Measurements from ENCODE around the gene LRG1. TPM values are rescaled to one million over a fixed set of nuclear protein-coding genes. Genes with fewer than 3 reads are reported as not detected.

LRG1 gene
- polyA plus RNA-seq, 1 of the 3 experiments (the other 2 are of a cell fraction) = 0.12 TPM

GRCh38 chr19:4538601-4538954, 1.3 kb downstream of the LRG1 start:
- no peak overlapping the region for H3K27ac ChIP-seq (ENCODE audit: low read depth in 2 of 2, low read length in 1 of 2)
- no peaks in the 10 kb centered on the region for H3K9me2 ChIP-seq
- CTCF ChIA-PET = interaction anchor here (0.8 to 3.6 kb wide), 7 partner anchors 9 to 98 kb away, joined by 3 to 53 read pairs (median 4); no protein-coding TSS in a partner anchor
- no peaks in the 10 kb centered on the region for H3K79me2 ChIP-seq (ENCODE audit: insufficient read depth)
- no peak overlapping the region for H3K4me3 ChIP-seq (ENCODE audit: low read depth in 2 of 2, low read length in 1 of 2)
- H4K20me1 ChIP-seq (ENCODE audit: insufficient read depth) = no peaks in the 10 kb centered on the region
- H3K4me2 ChIP-seq = no peak overlapping the region
- peaks cover 2% of the 10 kb centered on the region; the same call in 1 of the 2 replicates for H3K27me3 ChIP-seq (ENCODE audit: insufficient read depth)
- no peak overlapping the region for H2AFZ ChIP-seq (ENCODE audit: low read depth)
- H3K36me3 ChIP-seq (replicated peaks in 1 of 2; ENCODE audit: control insufficient read depth in 1 of 2, insufficient read depth in 2 of 2, low read length in 1 of 2) = no peaks in the 10 kb centered on the region
- H3K9ac ChIP-seq = no peak overlapping the region
- POLR2A ChIA-PET = no interaction called here
- no peak for DNase-seq
- no peak for TF ChIP-seq EP300 (IDR thresholded peaks at IDR 0.05; ENCODE audit: borderline replicate concordance in 1 of 2, low read depth in 1 of 2, low read length in 1 of 2)
- TF ChIP-seq MAX (IDR thresholded peaks at IDR 0.05; ENCODE audit: low read depth) = no peak
- no peak for TF ChIP-seq FOSL2 (IDR thresholded peaks at IDR 0.05; ENCODE audit: borderline replicate concordance, low read depth)
- no peak for TF ChIP-seq RXRA (IDR thresholded peaks at IDR 0.05; ENCODE audit: borderline replicate concordance, low read depth)
- TF ChIP-seq USF1 (IDR thresholded peaks at IDR 0.05; ENCODE audit: borderline replicate concordance, low read depth) = no peak
- no peak for TF ChIP-seq NRF1 (IDR thresholded peaks at IDR 0.05; ENCODE audit: low read depth, low read length)
- no peak for TF ChIP-seq YY1 (IDR thresholded peaks at IDR 0.05; ENCODE audit: low read depth)
- no peak for TF ChIP-seq CTCF (IDR thresholded peaks at IDR 0.05)
- no peaks in the 10 kb centered on the region for H3K9me3 ChIP-seq
- H3F3A ChIP-seq (replicated peaks; ENCODE audit: insufficient read depth) = no peaks in the 10 kb centered on the region
- 83% methylated on average over 5 of the region's 13 CpGs for WGBS (ENCODE audit: low lambda C conversion rate)
- peaks cover 0 to 13% of the 10 kb centered on the region in 2 experiments; a peak in 2 of 4 replicates for H3K4me1 ChIP-seq (ENCODE audit: control insufficient read depth in 1 of 2, insufficient read depth in 2 of 2, low read depth in 1 of 2, low read length in 1 of 2)

GRCh38 chr19:4537953-4538600, 1.8 kb downstream of the LRG1 start:
- no peak for DNase-seq
- TF ChIP-seq REST (IDR thresholded peaks at IDR 0.05; ENCODE audit: low read depth, low read length) = no peak
- no peak for TF ChIP-seq CHD2 (IDR thresholded peaks at IDR 0.05; ENCODE audit: low read length, partially characterized antibody)
- no peak for TF ChIP-seq RAD21 (IDR thresholded peaks at IDR 0.05; ENCODE audit: low read length)
- TF ChIP-seq FOSL2 (IDR thresholded peaks at IDR 0.05; ENCODE audit: borderline replicate concordance, low read depth) = no peak
- no peak for TF ChIP-seq POLR2AphosphoS5 (IDR thresholded peaks at IDR 0.05; ENCODE audit: low read depth, low read length)
- Histone ChIP-seq H3F3A (replicated peaks; ENCODE audit: insufficient read depth) (no peaks in the 10 kb centered on the region), H3K4me2 (no peak overlapping the region), H3K79me2 (ENCODE audit: insufficient read depth) (no peaks in the 10 kb centered on the region), H3K4me3 (ENCODE audit: low read depth in 2 of 2, low read length in 1 of 2) (no peak overlapping the region), H4K20me1 (ENCODE audit: insufficient read depth) (no peaks in the 10 kb centered on the region), H3K9ac (no peak overlapping the region), H3K27ac (ENCODE audit: low read depth in 2 of 2, low read length in 1 of 2) (no peak overlapping the region), H3K9me2 (no peaks in the 10 kb centered on the region), H2AFZ (ENCODE audit: low read depth) (no peak overlapping the region), H3K4me1 (ENCODE audit: control insufficient read depth in 1 of 2, insufficient read depth in 2 of 2, low read depth in 1 of 2, low read length in 1 of 2) (peaks cover 0 to 13% of the 10 kb centered on the region in 2 experiments; a peak in 2 of 4 replicates), H3K27me3 (ENCODE audit: insufficient read depth) (peaks cover 6% of the 10 kb centered on the region; the same call in 1 of the 2 replicates), H3K36me3 (replicated peaks in 1 of 2; ENCODE audit: control insufficient read depth in 1 of 2, insufficient read depth in 2 of 2, low read length in 1 of 2) (no peaks in the 10 kb centered on the region), H3K9me3 (no peaks in the 10 kb centered on the region)
- POLR2A ChIA-PET = no interaction called here
- WGBS (ENCODE audit: low lambda C conversion rate) = 79% methylated on average over 19 of the region's 27 CpGs
- CTCF ChIA-PET = interaction anchor here (0.8 to 3.6 kb wide), 5 partner anchors 13 to 98 kb away, joined by 3 to 53 read pairs (median 4); no protein-coding TSS in a partner anchor

Data from SK-N-SH (cell line).